Measurements from ENCODE around the gene PTPRN2.

- TF ChIP-seq CTCF (IDR thresholded peaks at IDR 0.05; ENCODE audit: low read depth, low read length) (no peak), MAX (IDR thresholded peaks at IDR 0.05; ENCODE audit: low read depth, low read length) (no peak), POLR2A (IDR thresholded peaks at IDR 0.05; ENCODE audit: extremely low read depth, insufficient read length) (no peak), MYC (IDR thresholded peaks at IDR 0.05; ENCODE audit: low read depth, low read length) (no peak)
These were observed 284.5 kb downstream of the PTPRN2 start for GRCh38 chr7:158303121-158303520.
